Kidney (tissue), 13 donors: ENCODE data around the gene KRABD2.

Experiments used
- DNase-seq, 5 donors: peaks; one replicate each; pipeline ENCODE4 v3.0.0-alpha.2; 2013 to 2020
- FAIRE-seq: peaks from 2 replicates; lab custom pipeline; 2012; peaks lifted over from hg19 to GRCh38; lab: Jason Lieb, UNC
- H3K27ac ChIP-seq, 2 donors: one replicate each; pipeline ENCODE4 v1.7.0; 2013; ENCODE audit warnings: low read depth in 2 of 2, low read length in 2 of 2, inconsistent platforms in 1 of 2
- H3K27me3 ChIP-seq: one replicate; pipeline ENCODE4 v1.7.1; 2013; ENCODE audit warnings: low read length, inconsistent platforms; ENCODE audit not compliant: control insufficient read depth, insufficient read depth
- H3K36me3 ChIP-seq, 3 donors: one replicate each; pipeline versions ENCODE4 v1.7.0 to v1.7.1; 2013; ENCODE audit warnings: low read length in 3 of 3, control low read depth in 1 of 3, inconsistent platforms in 1 of 3; ENCODE audit not compliant: insufficient read depth in 3 of 3, control insufficient read depth in 2 of 3
- H3K4me1 ChIP-seq, 3 donors: one replicate each; pipeline versions ENCODE4 v1.7.0 to v1.7.1; 2013; ENCODE audit warnings: low read length in 3 of 3, inconsistent platforms in 1 of 3, low read depth in 1 of 3; ENCODE audit not compliant: control insufficient read depth in 2 of 3, insufficient read depth in 2 of 3
- H3K4me3 ChIP-seq, 3 donors: one replicate each; pipeline versions ENCODE4 v1.7.0 to v1.8.1; 2013; ENCODE audit warnings: low read length in 3 of 3, control low read depth in 1 of 3, inconsistent platforms in 1 of 3
- H3K9ac ChIP-seq, 3 donors: one replicate each; pipeline versions ENCODE4 v1.7.0 to v1.7.1; 2013; ENCODE audit warnings: low read length in 3 of 3, control low read depth in 1 of 3, inconsistent platforms in 1 of 3
- H3K9me3 ChIP-seq, 3 donors: one replicate each; pipeline versions ENCODE4 v1.7.0 to v1.7.1; 2013; ENCODE audit warnings: low read length in 3 of 3, control low read depth in 1 of 3, inconsistent platforms in 1 of 3; ENCODE audit not compliant: control insufficient read depth in 2 of 3, insufficient read depth in 1 of 3
- intact Hi-C: fragments of 100-400 bp; cut with DNase I; formaldehyde crosslinking; loops from one replicate; pipeline ENCODE4 v1.11.1; 2022
- TF ChIP-seq, protein P1 (sequence below): IDR thresholded peaks from 3 replicates; pipeline ENCODE4 v1.5.1; 2012; ENCODE audit warnings: mild to moderate bottlenecking, moderate library complexity, borderline replicate concordance; ENCODE audit not compliant: insufficient read depth; ENCODE audit errors: extremely low read depth
- donor health status: control.
- donor health status: control.
- donor health status: control.
- donor health status: control.
- donor health status: control.
- donor health status: DM: yes; HTN: yes; CAD: no.
- donor health status: Normal renal cell carcinoma (clear cell type).

Gene KRABD2

GRCh38 chr17:8345951-8346665, 30.4 kb downstream of the KRABD2 start:
- intact Hi-C loops, result no loop called here
- H3K4me3 ChIP-seq, result no peak overlapping the region
- H3K27me3 ChIP-seq, result no peaks in the 10 kb centered on the region
- H3K27ac ChIP-seq, result no peak overlapping the region
- no peaks in the 10 kb centered on the region for H3K36me3 ChIP-seq
- DNase-seq (no peak), FAIRE-seq (no peak)
- TF ChIP-seq, protein P1, sequence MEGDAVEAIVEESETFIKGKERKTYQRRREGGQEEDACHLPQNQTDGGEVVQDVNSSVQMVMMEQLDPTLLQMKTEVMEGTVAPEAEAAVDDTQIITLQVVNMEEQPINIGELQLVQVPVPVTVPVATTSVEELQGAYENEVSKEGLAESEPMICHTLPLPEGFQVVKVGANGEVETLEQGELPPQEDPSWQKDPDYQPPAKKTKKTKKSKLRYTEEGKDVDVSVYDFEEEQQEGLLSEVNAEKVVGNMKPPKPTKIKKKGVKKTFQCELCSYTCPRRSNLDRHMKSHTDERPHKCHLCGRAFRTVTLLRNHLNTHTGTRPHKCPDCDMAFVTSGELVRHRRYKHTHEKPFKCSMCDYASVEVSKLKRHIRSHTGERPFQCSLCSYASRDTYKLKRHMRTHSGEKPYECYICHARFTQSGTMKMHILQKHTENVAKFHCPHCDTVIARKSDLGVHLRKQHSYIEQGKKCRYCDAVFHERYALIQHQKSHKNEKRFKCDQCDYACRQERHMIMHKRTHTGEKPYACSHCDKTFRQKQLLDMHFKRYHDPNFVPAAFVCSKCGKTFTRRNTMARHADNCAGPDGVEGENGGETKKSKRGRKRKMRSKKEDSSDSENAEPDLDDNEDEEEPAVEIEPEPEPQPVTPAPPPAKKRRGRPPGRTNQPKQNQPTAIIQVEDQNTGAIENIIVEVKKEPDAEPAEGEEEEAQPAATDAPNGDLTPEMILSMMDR, result no peak
- H3K9ac ChIP-seq, result no peak overlapping the region
- H3K4me1 ChIP-seq, result no peaks in the 10 kb centered on the region
- no peaks in the 10 kb centered on the region for H3K9me3 ChIP-seq

DNA sequence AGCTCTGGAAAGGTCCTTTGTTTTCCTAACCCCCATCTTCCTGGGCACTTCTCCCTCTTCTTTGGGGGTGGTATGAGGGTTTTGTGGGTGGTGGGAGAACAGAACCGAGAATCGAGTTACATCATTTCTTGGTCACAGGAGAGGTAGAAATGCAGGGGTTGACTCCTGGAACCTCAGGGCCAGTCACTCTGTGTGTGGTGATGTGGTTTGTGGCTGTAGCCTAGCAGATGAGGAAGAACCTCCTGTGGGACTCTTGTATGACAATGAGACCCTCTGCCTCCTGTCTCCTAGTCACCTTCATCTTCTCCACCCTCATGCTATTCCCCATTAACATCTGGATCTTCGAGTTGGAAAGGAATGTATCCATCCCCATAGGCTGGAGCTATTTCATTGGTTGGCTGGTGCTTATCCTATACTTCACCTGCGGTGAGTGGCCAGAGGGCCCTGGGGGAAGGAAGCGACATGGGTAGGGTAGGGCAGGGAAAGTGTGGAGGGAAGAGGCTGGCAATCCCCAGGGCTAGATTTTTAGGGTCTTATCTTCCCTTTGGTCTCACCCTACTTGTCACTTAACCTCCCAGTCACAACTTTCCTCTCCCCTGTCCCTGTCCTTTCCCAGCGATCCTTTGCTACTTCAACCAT, 31.3 kb downstream of the KRABD2 start:
- H3K36me3 ChIP-seq, result no peaks in the 10 kb centered on the region
- H3K9me3 ChIP-seq, result no peaks in the 10 kb centered on the region
- FAIRE-seq (no peak), DNase-seq (no peak)
- H3K27ac ChIP-seq, result no peak overlapping the region
- no peaks in the 10 kb centered on the region for H3K4me1 ChIP-seq
- H3K27me3 ChIP-seq, result no peaks in the 10 kb centered on the region
- intact Hi-C loops, result no loop called here
- no peak overlapping the region for H3K4me3 ChIP-seq
- TF ChIP-seq, protein P1, result no peak
- H3K9ac ChIP-seq, result no peak overlapping the region

- TF ChIP-seq, protein P1, result no peak
- Histone ChIP-seq H3K27ac (no peak overlapping the region), H3K9ac (no peak overlapping the region), H3K4me3 (no peak overlapping the region), H3K4me1 (no peaks in the 10 kb centered on the region), H3K9me3 (no peaks in the 10 kb centered on the region), H3K27me3 (no peaks in the 10 kb centered on the region), H3K36me3 (no peaks in the 10 kb centered on the region)
- FAIRE-seq, result no peak
- peak in 1 of 5 donors; percentile 38 for DNase-seq
- intact Hi-C loops, result no loop called here
These were observed 35.0 kb downstream of the KRABD2 start for GRCh38 chr17:8341456-8341855.
